Measurements from ENCODE around the gene CNKSR3.

The CNKSR3 gene

DNA sequence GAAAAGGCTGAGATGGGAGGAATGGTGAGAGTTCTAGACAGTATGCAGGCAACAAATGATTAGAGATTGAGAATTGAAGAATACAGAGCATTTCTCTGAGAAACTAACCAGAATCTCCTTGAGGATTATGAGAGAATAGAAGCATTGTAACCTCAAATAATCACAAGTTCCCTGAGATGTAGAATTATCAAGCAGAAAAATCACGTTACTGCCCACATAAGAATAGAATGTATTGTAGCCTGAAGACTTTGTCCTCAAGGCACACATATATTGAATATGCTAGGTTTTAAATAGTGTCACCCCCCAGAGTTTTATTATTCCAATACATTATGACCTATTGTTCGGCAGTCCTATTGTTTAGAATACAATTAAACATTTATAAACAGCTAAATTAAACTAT, 57.2 kb downstream of the CNKSR3 start:
- DNase-seq (ENCODE audit: low read depth), result no peak

DNA sequence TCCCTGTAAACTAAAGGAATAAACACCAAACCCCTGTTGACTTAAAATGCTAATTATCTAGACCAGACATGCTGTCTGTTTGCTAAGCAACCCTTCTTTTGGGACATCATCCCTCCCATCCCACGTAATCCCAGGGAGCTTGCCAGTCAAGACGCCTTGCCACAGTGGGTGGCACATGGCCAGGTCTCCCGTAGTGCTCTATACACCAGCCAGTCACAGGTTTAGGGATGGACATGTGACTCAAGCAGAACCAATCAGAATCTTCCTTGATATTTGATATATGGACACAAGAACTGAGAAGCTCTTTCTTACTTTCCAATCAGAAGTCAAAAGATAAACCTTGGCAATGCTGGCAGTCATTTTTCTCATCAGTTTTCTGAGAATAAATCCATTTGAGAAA, 60.0 kb downstream of the CNKSR3 start:
- no peak for DNase-seq (ENCODE audit: low read depth)

DNA sequence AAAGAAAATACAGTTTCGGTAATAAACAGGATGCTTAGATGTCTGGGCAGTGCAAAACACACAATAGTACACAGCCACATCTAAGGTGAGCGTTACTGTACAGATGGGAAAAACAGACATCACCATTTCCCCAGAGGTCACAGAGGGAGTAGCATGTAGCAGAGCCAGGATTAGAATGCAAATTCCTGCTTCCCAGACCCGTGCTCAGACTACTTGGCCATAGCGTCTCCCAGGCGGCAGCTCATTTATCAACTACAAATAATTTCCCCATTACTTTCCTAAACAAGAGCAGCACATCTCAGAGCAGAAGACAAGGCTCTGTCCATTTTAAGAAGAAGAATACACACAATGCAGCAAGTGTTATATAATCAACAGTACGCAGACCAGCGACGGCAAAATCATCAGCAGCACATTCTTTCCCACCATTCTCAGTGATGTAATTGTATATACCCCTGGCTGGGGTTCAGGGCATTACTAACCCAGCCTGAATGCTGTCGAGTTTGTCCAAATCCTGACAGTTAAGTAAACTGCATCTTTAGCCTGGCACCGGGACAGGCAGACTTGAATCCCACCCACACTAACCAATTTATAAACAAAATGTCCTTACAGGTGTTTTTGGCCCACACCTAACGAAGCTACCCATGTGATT, 61.9 kb downstream of the CNKSR3 start:
- no peak for DNase-seq (ENCODE audit: low read depth)

DNA sequence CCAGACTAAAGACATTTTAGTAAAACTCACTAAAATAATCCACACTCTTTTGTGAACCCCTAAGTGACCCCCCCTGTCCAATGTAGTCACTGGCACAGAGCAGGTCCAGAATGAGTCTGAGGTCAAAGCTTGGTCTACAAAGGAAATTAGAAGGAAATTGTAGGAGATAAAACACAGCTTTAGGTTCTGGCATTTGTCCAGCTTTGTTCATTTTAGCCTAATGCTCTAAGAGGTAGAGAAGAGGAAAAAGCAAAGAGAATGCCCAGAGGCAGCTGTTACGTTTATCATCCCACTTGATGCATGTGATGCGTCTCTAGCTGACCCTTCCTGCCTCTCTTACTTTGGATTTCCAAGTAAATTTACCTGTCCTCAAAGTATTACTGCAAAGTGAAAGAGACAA, 62.5 kb downstream of the CNKSR3 start:
- no peak for DNase-seq (ENCODE audit: low read depth)

DNA sequence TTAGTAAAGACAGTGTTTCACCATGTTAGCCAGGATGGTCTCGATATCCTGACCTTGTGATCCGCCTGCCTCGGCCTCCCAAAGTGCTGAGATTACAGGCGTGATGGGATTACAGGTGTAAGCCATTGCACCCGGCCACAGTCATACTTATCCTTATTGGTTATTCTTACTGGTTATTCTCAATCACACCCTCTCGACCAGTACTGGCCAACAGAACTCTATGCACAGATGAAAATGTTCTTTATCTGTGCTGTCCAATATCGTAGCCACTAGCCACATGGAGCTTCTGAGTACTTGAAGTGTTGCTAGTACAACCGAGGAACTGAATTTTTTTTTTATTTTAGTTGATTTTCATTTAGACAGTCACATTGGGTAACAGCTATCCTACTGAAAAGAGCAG, 63.5 kb downstream of the CNKSR3 start:
- no peak for DNase-seq (ENCODE audit: low read depth)

DNA sequence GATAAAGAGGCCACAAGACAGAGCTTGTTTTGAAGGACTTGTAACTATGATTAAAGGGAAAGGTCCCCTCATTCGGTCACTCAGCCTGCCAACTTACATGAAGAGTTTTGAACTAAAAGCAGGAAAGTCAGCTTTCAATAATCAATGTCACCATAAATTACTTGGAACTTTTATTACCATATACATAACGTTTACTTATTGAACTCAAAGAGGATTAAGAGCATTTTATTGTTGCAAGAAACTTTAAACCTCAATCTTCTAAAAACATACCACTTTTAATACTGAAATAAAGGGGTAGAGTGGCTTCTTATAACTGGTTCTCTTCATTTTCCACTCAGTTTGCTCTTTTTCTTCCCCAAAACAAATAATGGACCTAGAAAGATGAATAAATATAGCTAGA, 65.1 kb downstream of the CNKSR3 start:
- no peak for DNase-seq (ENCODE audit: low read depth)

DNA sequence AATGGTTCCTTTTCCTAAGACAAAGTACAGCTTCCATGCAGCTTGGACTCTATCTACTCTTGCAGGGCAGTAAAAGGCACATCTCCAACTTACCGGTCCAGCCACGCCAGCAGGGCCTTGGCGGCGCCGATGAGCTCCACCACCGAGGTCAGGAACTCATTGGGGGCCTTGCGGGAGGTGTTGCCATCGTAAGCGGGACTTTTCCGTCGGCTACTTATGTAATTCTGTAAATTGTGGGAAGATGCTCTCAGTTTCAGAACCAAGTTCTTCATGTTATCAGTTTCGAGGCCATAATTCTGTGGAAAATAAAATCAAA, 68.5 kb downstream of the CNKSR3 start:
- no peak for DNase-seq (ENCODE audit: low read depth)

DNA sequence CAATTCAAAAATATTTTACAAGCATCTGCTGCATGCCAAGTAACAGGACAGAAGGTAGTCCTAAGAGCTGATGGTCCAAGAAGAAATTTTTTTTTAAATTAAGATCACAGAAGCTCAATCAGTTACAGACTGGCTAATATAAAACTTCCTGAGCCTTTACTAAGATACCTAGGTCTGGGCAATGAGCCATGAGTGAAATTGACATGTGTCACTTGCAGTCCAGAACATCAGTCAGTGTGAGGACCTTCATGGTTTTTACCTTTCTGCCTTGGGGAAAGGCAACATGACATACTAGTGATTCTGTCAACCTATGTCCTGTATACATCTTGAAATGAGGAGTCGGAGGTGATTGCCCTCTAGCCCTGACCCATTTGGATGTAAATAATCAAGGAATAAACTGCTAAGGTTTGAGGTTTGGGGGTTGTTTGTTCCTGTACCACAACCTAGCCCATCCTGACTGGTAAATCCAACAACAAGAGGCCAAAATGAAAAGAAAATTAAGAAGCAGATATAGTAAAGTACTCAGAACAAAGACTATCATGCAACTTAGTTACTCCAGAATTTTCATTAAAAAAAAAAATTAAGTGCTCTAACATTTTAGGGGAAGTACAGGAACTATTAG, 70.0 kb downstream of the CNKSR3 start:
- no peak for DNase-seq (ENCODE audit: low read depth)

DNA sequence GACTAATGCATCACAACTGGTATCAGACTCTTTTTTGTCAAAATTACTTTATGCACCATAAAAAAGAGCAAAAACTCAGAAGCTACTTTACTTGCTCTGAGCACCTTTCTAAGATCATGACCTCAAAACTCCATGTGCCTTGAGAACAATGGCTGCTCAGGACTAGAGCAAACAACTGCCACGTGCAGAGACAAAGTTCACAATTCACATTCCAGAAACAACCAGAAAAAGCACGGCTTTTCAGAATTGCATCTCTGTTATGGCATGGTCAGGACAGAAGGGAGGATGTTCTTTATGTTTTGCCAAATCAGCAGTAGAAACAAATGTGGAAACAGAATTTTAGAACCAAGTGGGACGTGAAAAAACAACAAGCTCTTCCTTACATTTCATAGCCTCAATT, 70.5 kb downstream of the CNKSR3 start:
- DNase-seq (ENCODE audit: low read depth), result no peak

DNA sequence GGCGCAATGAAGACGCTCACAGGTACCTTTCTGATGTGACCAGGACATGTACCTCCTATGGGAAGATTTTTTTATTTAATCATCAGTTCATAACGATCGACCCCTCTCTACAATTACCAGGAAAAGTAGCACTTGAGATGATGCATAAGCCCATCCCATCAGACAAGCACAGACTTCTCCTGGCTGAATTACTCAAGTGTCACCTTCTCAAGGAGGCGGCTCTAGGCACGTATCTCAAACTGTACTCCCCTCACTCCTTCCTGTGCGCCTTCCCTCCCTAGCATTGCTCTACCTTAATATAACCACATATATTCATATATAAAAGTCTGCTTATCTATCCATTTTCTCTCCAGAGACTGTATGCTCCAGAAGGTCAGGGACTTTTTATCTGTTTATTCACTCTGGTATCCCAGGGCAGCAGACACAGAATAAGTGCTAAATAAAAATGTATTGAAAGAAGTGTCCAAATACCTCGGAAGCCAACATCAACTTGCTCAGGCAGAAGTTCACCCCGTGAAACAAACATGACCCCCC, 71.5 kb downstream of the CNKSR3 start:
- DNase-seq (ENCODE audit: low read depth), result no peak

DNA sequence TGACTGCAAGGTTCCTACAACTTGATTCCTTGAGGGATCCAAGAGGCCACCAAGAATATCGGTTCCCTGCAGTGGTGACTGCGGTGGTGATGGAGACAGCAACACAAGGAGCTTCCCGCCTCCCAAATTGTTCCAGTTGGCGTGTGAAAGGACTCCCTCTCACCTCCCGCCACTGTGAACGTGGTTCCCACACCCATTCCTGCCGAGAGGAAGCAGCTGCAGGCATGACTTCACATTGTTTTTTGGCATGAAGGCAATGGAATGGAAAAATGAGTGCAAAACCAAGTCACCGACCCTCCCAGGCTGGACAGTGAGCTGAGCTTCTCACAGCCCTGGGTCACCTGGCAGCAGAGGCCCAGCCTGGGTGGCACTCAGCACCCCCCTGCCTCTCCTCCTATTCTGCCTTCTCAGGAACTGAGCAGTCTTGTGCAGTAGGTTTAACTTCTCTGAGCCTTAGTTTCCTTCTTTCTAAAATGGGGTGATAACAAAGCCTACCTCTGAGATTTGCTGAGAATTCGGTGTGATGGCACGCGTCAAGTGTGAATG, 75.0 kb downstream of the CNKSR3 start:
- no peak for DNase-seq (ENCODE audit: low read depth)

DNA sequence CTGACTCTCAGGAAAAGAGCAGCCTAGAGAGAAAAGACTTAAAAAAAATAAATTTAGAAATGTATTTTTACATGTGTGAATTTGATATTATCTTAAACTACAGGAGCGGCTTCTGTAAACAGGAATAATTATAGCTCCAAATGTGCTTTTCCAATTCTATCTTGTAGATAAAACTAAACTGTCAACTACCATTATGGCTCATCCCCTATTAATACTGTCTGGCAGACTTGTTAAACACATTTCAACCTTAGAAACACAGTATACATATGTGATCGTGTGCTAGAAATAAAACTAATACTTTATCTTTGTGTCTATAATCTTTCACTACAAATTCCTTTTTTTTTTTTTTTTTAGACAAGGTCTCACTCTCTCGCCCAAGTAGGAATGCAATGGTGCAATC, 75.8 kb downstream of the CNKSR3 start:
- no peak for DNase-seq (ENCODE audit: low read depth)

DNA sequence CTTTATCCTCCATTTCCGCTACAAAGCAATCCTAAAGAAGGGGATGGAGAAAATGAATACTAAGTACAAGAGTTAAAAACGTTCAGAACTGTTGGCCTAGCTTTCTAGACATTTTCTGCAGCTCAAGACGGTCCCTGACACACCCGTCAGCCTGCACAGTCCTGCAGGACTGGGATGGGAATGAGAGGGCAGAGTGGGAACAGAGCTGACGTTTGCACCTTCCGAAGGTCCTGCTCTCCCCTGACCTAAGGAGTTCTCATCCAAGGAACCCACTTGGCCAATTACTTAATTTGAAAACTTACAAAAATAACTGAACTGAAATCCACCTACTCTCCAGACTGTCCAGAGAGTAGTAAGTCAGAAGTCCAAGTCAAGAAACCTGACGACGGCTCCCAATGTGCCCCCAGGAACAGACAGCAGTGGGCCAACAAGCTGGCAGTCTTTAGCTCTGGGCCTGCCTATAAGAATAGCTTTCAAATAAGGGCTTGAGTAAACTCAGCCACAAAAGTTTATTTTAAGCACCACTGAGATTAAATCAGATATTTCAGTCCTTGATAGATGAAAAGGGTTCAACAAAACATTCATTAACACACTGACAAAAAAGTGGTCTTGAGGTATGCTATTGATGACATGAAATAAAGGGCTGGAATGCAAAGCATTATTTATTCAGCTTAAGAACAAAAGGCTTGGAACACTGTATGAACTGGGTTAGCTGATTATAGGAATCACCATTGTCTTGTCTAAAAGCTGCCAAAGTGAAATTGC, 76.8 kb downstream of the CNKSR3 start:
- no peak for DNase-seq (ENCODE audit: low read depth)

DNA sequence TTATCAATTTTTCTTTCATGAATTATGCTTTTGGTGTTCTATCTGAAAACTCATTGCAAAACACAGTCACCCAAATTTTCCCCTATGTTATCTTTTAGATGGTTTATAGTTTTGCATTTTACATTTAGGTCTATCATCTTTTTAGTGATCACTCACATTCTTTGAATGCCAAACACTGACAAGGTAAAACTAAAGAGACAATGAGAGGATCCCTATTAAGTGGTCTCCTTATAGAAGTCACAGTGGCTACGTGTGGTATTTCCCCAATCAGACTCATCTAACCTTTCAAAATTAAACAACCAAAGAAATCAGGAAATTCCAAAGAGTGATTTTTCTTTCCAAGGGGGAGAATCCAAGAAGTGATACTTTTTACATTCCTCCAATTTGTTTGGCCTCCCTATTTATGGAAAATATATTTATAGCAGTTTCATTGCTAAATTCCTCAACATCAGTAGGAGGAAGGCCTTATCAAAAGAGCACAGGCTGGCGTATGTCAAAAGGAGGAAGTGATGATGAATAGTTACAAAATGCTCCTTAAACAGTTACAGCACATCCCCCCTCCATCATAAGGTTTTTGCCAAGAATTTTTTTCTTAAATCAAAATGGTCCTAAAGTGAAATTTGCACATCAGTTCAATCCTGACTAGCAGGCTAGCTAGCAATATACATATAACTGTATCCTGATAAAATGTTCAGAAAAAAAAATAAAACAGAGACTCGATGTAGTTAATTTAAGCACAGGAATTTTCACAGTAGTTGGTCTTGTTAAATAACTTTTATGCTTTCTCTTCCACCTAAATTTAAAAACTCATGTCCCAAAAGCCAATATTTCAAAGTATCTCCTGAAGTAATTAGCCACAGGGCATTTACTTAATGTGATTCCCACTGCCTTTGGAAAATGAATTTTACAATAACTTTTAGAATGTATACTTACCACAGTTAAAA, 77.7 kb downstream of the CNKSR3 start:
- no peak for DNase-seq (ENCODE audit: low read depth)

DNA sequence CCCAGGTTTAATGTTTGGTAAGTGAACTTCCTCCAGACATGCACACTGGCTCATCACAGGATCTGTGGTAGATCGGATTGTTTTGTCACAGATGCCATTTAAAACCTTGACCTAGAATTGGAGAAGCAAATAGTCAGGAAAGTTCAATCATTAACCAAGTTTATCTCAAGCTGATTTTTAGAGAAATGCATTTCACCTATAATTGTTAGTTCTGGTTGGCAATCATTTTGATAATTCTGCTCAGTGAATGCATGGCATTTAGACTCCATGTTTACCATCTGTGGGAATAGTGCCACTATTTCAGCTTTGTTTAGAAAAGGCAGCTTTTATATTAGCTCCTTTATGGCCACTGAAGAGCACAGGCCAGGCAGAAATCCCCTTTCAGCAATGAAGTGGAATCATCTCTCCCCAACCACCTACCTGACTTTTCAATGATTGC, 80.0 kb downstream of the CNKSR3 start:
- no peak for DNase-seq (ENCODE audit: low read depth)

DNA sequence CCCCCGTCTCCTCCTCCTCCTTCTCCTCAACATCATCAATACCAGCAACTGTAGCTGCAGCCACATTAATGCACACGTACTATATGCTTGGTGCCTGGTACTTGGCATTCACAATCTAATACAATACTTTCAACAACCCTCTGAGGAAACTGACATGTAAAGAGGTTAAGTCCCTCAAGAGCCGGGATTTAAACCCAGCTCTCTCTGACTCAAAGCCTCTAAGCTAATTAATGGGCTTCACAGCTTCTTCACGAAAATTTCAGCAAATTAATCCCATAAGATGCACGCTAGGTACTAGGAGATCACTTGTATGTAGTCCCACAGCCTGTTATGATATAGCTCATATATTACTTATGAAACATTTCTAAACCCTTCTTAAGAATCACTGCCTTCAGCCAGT, 80.8 kb downstream of the CNKSR3 start:
- DNase-seq (ENCODE audit: low read depth), result no peak

DNA sequence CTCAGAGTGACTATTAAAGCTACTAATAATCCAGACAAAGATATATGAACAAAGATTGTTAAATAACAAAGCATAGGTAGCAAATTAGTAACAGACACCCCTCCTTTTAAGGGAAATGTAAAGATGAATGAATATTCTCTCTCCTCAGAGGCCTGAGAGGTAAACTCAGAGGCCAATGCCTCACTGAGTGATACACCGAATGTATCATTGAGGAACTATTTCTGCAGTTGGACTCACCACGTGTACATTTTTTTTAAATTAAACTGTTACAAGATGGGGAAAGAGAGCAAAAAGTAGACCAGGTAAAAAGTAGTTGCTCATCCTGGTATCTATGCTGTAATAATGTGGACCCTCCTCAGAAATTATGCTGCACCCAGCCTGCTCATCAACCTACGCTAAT, 81.6 kb downstream of the CNKSR3 start:
- DNase-seq (ENCODE audit: low read depth), result no peak

DNA sequence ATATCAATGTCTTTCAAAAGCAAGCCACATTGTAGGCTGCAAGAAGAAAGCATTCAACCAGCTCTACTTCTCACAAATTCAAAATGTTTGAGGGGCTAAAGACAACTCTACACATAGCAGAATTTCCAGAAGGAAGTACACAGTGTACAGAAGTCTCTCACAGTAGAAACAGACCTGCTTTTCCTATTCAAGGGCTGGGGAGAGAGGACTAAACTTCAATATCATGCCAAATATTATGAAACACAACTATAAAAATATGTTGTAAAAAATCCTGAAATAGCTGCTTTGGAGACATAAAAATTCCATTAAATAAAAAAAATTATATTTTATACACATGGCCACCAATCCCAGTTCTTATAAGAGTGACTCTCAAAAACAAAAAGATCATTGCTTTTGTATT, 83.0 kb downstream of the CNKSR3 start:
- no peak for DNase-seq (ENCODE audit: low read depth)

DNA sequence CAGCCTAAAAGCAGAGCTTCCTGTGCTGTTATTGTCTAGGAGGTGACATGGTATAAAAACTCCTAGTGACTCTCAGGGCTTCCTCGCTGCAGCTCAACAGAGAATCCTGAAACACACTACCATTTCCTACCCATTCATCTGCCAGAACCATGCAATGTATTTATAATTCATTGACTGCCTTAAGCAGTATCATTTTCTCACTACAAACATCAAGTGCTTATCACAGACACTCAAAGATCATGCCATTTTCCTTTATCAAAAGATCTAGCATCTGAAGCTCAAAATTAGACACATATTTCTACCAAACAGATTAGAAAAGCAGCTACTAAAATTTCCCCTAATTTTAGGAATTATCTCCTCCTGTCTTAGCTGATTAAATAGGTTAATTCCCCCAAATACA, 83.5 kb downstream of the CNKSR3 start:
- no peak for DNase-seq (ENCODE audit: low read depth)

DNA sequence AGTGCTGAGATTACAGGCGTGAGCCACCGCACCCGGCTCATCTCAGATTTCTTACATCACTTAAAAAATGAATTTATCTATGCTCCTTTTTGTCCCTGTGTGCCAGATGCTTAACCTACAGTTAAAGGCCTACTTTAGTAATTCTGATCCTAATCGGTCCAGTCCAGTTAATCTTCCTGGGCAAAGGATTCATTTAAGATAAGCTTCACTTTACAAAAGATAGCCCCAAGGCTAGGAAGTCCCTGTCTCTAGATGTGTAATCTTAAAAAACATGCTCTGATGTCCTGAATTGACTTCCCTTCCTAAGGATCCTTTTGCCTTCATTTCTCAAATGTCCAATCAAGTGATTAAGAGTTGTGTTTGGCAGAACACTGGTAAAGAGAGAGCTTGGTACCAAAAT, 85.5 kb downstream of the CNKSR3 start:
- DNase-seq (ENCODE audit: low read depth), result no peak

DNA sequence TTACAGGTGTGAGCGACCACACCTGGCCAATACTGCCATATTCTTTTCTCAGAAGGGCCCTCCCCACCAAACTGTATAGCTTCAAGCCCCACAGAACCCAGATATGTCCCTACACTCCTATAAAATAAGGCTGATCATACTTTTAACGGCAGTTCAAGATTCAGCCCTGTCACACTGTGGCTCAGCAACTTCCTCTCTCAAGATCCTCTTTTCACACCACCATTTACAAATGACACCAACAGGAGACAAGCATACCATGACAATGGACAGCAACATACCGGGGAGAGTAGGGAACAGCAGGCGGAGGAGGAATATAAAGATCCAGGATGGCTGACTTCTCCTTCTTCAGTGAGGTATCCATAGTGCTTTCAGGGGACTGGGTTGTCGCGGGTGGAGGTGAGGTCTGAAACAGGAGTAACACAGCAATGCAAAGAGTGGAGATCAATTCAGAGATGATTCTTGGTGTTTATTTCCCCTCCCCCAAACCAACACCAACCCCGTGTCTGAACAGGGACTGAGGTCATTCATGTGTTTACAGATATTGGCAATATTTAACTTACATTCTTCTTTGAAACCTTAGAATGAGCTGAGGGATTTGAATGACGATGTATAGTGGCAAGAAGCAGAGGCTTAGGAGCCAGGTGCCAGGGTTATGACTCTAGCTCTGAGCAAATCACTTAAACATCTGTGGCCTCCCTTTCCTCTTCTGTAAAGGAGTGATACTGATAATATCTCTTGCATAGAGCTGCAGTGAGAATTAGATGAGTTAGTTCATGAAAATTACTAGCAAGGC, 96.3 kb downstream of the CNKSR3 start:
- no peak for DNase-seq (ENCODE audit: low read depth)
